GM12892 (cell line): ENCODE measurements around the gene CRYZ.
A peak's percentile ranks its signal among the peaks of the same experiment; 100 is the strongest.

Source experiments
- DNase-seq: peaks from one replicate; pipeline ENCODE4 v3.0.0; 2011; ENCODE audit not compliant: insufficient read length
- FAIRE-seq: peaks from 2 replicates; lab custom pipeline; 2011; peaks lifted over from hg19 to GRCh38; lab: Jason Lieb, UNC
- POLR2A ChIP-seq: IDR thresholded peaks from 2 replicates; pipeline ENCODE4 v1.6.1; 2011; ENCODE audit warnings: low read depth, low read length, control low read depth
- POLR2AphosphoS5 ChIP-seq: IDR thresholded peaks from 2 replicates; pipeline ENCODE4 v1.6.1; 2011; ENCODE audit warnings: low read depth, low read length, control low read depth
- TAF1 ChIP-seq: IDR thresholded peaks from 2 replicates; pipeline ENCODE4 v1.6.1; 2011; ENCODE audit warnings: low read depth, mild to moderate bottlenecking, control low read depth, low read length, borderline replicate concordance

Gene CRYZ

GRCh38 chr1:74717626-74718025 is 15.2 kb downstream of the CRYZ start:
- FAIRE-seq (no peak), DNase-seq (no peak)
- no peak for TF ChIP-seq POLR2A
- no peak for TF ChIP-seq POLR2AphosphoS5
- TF ChIP-seq TAF1: no peak

GRCh38 chr1:74716822-74717221 is 16.0 kb downstream of the CRYZ start:
- DNase-seq (no peak), FAIRE-seq (no peak)
- no peak for TF ChIP-seq POLR2AphosphoS5
- TF ChIP-seq POLR2A: no peak
- no peak for TF ChIP-seq TAF1

DNA sequence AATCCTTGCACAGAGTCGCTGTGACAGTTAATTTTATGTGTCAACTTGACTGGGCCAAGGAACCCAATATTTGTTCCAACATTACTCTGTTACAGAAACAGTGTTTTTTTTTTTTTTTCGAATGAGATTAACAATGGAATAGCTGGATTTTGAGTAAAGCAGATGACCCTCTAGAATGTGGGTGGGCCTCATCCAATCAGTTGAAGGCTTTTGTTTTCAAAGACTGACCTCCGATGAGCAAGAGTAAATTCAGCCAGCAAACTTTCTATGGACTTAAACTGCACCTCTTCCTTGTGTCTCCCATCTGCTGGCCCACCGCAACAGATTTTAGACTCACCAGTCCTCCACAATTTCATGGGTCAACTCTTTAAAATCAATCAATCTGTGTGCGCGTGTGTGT is 17.0 kb downstream of the CRYZ start:
- DNase-seq (no peak), FAIRE-seq (no peak)
- TF ChIP-seq POLR2AphosphoS5 (no peak), TAF1 (no peak), POLR2A (no peak)

DNA sequence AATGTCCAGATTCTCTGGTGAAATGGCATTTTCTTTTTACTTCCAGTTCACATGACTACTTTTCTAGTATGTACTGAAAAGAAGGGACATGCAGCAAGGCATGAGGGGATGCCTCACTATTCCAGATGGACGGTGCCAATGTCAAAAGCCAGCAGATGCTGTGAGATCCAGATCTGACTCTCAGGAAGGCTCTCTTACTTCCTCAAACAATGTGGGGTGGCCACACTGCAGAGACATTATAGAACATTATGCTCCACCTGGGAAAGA is 17.7 kb downstream of the CRYZ start:
- peak; percentile 82 for FAIRE-seq

DNA sequence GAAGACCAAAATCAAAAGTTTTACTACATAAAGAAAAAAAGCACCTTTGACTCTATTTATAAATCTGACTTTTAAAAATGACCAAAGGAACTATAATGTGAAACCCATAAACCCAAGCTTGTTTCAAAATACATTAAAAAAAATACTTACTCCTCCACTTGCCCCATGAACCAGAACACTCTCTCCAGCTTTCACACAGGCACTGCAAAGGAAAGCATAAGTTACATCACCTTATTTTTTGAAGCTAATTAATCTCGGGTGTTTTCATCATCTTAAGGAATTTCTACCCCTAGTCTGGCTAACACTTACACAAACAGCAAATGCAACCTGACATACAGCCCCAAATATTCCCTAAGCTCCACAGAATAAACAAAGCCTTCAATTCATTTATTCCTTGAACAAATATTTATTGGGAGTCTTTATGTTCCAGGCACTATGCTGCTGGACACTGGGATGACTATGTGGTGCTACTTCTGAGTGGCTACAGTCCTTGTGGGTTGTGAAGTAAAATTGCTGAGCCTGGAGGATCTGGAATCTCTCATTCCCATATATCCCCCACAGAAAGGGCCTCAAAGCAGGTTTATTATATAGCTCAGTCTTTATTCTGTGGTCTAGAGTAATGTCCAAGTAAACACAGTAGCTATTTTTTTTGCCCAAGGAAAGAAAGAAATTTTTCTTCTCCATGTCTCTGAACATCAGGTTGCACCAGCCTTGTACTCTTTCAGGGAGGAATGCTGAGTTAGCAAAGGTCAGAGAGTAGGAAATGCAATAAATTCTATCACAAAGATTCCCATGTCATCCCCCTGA is 18.2 kb downstream of the CRYZ start:
- FAIRE-seq (no peak), DNase-seq (no peak)
- TF ChIP-seq POLR2AphosphoS5 (no peak), POLR2A (no peak), TAF1 (no peak)

More for the DNA sequence above, 17.7 kb downstream of the CRYZ start:
- no peak for DNase-seq
- TF ChIP-seq POLR2A (no peak), POLR2AphosphoS5 (no peak), TAF1 (no peak)

DNA sequence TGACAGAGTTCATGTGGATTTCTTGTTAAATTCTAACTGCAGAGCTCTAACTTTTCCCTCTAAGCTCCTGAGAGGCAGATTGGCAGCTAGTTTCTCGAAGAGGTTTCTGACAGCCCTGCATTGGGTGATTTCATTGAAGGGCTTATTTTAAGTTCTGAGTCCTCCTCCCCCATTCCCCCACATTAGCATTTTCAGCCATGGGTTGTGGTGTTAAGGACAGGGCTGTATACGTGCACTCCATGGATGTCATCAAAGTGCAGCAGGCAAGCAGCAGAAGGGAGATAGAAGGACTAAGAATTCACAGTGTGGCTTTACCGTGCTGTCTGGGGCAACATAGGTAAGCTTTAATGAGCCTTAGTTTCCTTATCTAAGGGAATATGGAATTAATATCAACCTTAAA is 19.0 kb downstream of the CRYZ start:
- FAIRE-seq: no peak
- TF ChIP-seq POLR2AphosphoS5: no peak
- no peak for TF ChIP-seq POLR2A
- no peak for TF ChIP-seq TAF1

DNA sequence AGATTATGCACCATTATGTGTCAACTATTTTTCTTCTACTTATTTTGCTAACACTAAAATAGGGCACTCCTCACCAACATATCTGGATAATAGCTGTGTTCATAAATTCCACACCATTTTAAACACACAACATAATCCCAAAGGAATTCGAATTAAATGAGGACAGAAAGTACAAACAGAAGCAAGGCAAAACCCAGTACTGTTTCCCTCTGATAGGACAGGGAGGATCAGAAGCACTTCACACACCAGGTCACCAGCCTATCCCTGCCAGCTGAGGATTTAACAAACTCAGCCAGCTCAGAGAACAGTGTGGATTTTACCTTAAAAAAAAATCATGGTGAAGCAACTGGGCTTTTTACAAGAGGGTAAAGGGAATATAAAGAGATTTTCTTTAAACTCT is 20.0 kb downstream of the CRYZ start:
- FAIRE-seq: peak; percentile 57

More for the DNA sequence above, 19.0 kb downstream of the CRYZ start:
- no peak for DNase-seq

DNA sequence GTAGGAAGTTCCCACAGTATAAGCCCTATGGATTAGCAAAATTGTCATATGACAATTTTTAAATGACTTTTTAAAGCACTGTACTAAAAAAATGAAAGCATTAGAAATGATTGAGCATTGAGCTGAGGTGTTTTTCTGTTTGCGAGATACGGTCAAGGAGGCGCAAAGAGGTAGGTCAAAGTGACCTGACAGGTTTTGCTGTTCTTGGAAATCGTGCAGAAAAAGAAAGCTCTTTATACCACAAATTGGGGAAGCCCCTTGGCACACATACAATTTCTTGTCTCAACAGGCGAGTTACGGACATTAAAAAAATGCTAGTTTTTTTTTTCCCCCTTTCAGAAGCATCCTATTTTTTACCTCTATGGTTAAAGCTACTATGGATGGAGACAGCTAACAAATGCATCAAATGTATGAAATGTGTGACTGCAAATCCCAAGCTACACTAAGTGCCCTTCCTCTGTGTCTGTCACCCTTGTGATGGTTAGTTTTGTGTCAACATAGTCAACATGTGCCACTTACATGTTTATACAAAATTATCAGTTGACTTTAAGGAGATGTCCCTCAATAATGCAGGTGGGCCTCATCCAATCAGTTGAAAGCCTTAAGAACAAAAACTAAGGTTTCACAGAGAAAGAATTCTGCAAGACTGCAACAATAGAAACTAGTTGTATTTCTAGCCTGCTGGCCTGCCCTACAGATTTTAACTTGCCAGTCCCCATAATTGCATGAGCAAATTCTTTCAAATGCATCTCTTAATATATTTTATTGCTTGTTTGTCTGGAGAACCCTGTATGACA is 29.3 kb downstream of the CRYZ start:
- FAIRE-seq (peak; percentile 38), DNase-seq (no peak)
- TF ChIP-seq POLR2AphosphoS5 (no peak), TAF1 (no peak), POLR2A (no peak)

More for the DNA sequence above, 20.0 kb downstream of the CRYZ start:
- DNase-seq: no peak
- TF ChIP-seq POLR2AphosphoS5 (no peak), POLR2A (no peak), TAF1 (no peak)

GRCh38 chr1:74699331-74699730 is 33.5 kb downstream of the CRYZ start:
- FAIRE-seq (no peak), DNase-seq (no peak)
- no peak for TF ChIP-seq TAF1
- TF ChIP-seq POLR2AphosphoS5: no peak
- TF ChIP-seq POLR2A: no peak

GRCh38 chr1:74697832-74698231 is 35.0 kb downstream of the CRYZ start:
- TF ChIP-seq POLR2A (no peak), TAF1 (no peak), POLR2AphosphoS5 (no peak)
- FAIRE-seq (no peak), DNase-seq (no peak)

- FAIRE-seq (no peak), DNase-seq (no peak)
- TF ChIP-seq TAF1: no peak
- TF ChIP-seq POLR2AphosphoS5: no peak
- TF ChIP-seq POLR2A: no peak
Measured at GRCh38 chr1:74693473-74693872, 39.4 kb downstream of the CRYZ start.
